ENCODE measurements around the gene SEPTIN11. TPM values are rescaled to one million over a fixed set of nuclear protein-coding genes. Genes with fewer than 3 reads are reported as not detected.

SEPTIN11 gene
- total and polyA plus RNA-seq, 7 donors, result 5.7 to 54.0 (median 33.2) TPM

DNA sequence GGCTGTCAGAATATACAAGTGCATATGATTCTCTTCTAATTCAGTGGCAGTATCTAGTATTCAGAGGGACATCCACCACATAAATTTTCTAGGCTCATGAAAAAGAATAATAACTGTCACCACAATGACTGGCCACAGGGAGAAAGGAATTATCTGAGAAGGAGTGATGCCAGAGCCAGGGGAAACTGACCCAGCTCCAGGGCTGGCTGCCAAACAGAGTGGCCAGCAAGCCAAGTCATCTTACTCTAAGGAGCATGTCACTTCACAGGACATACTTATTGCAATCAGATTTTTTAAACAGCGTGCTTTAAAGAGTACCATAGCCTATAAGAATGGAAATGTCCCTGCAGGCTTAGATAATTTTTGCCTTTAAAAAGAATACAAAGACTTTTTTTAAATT, 5.8 kb upstream of the SEPTIN11 start:
- Histone ChIP-seq H3K4me1 (peaks cover 24% of the 10 kb centered on the region), H3K36me3 (ENCODE audit: insufficient read depth in 1 of 2, low read depth in 1 of 2) (no peaks in the 10 kb centered on the region), H3K27ac (no peak overlapping the region), H3K27me3 (ENCODE audit: insufficient read depth in 3 of 3, low read length in 2 of 3) (no peaks in the 10 kb centered on the region), H3K4me3 (no peak overlapping the region), H3K9me3 (no peaks in the 10 kb centered on the region)
- ATAC-seq (peak; percentile 31 to 72 (median 56)), DNase-seq (peak; percentile 38 to 75)
- TF ChIP-seq, protein P1, sequence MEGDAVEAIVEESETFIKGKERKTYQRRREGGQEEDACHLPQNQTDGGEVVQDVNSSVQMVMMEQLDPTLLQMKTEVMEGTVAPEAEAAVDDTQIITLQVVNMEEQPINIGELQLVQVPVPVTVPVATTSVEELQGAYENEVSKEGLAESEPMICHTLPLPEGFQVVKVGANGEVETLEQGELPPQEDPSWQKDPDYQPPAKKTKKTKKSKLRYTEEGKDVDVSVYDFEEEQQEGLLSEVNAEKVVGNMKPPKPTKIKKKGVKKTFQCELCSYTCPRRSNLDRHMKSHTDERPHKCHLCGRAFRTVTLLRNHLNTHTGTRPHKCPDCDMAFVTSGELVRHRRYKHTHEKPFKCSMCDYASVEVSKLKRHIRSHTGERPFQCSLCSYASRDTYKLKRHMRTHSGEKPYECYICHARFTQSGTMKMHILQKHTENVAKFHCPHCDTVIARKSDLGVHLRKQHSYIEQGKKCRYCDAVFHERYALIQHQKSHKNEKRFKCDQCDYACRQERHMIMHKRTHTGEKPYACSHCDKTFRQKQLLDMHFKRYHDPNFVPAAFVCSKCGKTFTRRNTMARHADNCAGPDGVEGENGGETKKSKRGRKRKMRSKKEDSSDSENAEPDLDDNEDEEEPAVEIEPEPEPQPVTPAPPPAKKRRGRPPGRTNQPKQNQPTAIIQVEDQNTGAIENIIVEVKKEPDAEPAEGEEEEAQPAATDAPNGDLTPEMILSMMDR (IDR thresholded peaks at IDR 0.05), result no peak
- WGBS, 3 donors, result 27 to 33% (median 33%) methylated on average over 1 of the region's 1 CpG
- intact Hi-C loops (cut with DNase I), result loop anchor here in 1 of 2 donors (5.0 kb wide), 1 partner anchor 59 kb away; no protein-coding TSS in a partner anchor

DNA sequence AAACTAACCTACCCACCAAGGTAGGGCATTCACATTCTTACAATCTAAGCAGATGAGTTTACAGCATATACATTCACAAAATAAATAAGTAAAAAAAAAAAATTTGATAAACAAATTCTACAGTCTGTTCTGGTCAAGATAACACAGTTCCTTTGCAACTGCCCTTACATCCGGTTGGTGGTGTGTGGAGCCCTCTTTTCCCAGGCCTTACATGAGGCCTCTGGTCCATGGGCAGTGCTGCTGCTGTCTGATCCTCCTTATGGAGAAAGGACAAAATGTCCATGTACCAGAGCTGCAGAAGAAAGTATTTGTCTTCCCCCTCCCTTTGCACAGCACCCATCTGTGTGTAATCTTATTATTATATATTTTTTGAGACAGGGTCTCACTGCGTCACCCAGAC, 2.2 kb upstream of the SEPTIN11 start:
- Histone ChIP-seq H3K27me3 (ENCODE audit: insufficient read depth in 3 of 3, low read length in 2 of 3) (no peaks in the 10 kb centered on the region), H3K4me1 (peaks cover 24% of the 10 kb centered on the region), H3K9me3 (no peaks in the 10 kb centered on the region), H3K27ac (no peak overlapping the region), H3K4me3 (no peak overlapping the region), H3K36me3 (ENCODE audit: insufficient read depth in 1 of 2, low read depth in 1 of 2) (no peaks in the 10 kb centered on the region)
- ATAC-seq (no peak), DNase-seq (no peak)
- intact Hi-C loops (cut with DNase I), result no loop called here
- TF ChIP-seq, protein P1 (IDR thresholded peaks at IDR 0.05), result no peak
- 80 to 89% (median 83%) methylated on average over 2 of the region's 2 CpGs for WGBS, 3 donors

DNA sequence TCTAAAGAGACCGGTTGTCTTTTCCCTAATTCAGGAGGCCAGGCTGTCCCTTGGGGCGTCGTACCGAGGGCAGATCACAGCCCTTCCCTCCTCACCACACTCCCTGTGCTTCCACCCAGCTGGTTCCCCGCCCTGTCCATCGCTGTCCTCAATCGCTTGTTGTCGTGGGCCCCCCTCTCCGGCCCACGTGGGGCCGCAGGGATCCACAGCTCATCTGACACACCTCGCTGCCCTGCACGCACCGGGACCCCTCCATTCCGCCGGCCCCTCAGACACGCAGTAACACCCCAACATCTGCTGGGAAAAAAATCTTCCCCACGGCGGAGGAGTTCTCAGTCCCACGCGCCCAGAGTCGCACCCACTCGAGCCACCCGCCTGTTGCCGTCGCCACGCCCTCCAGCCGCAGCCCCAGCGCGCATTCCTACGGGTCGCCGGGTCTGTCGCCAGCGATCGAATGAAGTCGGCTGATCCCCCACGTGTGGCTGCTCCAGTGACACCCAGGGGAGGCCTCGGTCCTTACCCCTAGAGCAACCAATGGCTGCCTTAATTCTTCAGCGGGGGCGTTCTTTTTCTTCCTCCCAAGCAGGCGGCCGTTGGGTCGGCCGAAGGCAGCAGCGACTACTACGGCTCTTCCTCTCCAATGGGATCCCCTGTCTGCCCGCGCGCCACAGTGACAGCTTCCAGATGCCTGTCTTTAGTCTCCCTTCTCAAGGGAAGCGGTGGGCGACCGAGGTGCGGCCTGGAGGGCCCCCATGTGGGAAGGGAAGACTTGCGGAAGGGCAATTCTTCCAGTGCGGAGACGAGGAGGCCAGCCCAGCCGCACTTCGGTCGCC, 893 bp upstream of the SEPTIN11 start:
- no peaks in the 10 kb centered on the region for H3K36me3 ChIP-seq (ENCODE audit: insufficient read depth in 1 of 2, low read depth in 1 of 2)
- intact Hi-C loops (cut with DNase I), result loop anchor here in 1 of 2 donors (1.0 kb wide), 1 partner anchor 46 kb away; no protein-coding TSS in a partner anchor
- peak; percentile 71 to 79 (median 73) for ATAC-seq
- no peaks in the 10 kb centered on the region for H3K9me3 ChIP-seq
- H3K27me3 ChIP-seq (ENCODE audit: insufficient read depth in 3 of 3, low read length in 2 of 3), result no peaks in the 10 kb centered on the region
- peak overlapping the region; percentile 92 for H3K4me3 ChIP-seq
- TF ChIP-seq, protein P1 (IDR thresholded peaks at IDR 0.05), result no peak
- 2 to 3% (median 2%) methylated on average over 54 to 60 of the region's 60 CpGs for WGBS, 3 donors
- peak overlapping the region; percentile 97 for H3K27ac ChIP-seq
- peaks cover 18% of the 10 kb centered on the region for H3K4me1 ChIP-seq
- peak; percentile 77 to 89 for DNase-seq

DNA sequence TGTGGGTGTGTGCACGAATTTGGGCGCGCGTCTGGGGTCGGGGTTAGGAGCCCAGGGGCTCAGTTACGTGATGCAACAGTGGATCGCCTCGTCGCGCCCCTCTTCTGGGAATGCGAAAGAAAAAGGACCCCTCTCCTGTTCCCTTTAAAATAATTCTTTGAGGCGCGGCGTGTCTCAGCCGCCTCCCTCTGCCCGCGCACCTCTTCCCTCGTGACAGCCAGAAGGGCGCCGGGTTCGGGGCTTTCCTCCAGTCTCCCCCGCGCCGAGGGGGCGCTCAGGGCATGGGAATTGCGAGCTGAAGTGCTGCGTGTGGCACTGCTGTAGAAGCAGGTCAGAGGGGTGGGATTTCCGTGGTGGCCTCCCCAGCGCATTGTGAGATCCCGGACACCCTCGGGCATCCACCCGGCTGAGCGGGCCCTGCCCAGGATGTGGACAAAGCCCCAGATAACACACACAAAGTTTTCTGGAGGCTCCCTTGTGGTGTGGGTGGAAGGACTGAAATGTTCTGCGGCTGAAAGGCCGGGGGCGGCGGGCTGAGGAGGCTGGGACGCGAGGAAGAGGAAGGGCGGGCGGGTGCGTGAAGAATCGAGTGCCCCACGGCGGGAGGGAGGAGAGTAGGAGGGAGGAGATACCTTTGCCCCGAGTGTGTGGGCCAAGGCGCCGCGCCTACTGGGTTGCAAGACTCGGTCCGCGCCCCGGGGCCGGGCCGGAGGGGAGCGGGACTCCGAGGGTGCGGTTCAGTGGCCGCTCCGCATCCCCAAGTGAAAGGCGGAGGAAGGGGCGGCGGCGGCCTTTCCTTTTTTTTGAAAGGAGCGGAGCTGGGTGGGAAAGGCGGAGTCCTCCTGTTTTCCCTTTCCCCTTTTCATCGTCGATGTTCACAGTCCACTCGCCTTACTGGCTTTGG, 752 bp downstream of the SEPTIN11 start:
- no peaks in the 10 kb centered on the region for H3K36me3 ChIP-seq (ENCODE audit: insufficient read depth in 1 of 2, low read depth in 1 of 2)
- H3K9me3 ChIP-seq, result no peaks in the 10 kb centered on the region
- DNase-seq (peak; percentile 64 to 70), ATAC-seq (peak; percentile 15 to 24 (median 22))
- peaks cover 19% of the 10 kb centered on the region for H3K4me1 ChIP-seq
- intact Hi-C loops (cut with DNase I), result loop anchor here (5.0 to 10.0 kb wide), 3 partner anchors 42 to 207 kb away; partner anchors contain the start of gene CCNG2 (in 1 of the 2)
- H3K4me3 ChIP-seq, result peak overlapping the region; percentile 92
- 1 to 3% (median 1%) methylated on average over 50 to 69 of the region's 69 CpGs for WGBS, 3 donors
- H3K27ac ChIP-seq, result peak overlapping the region; percentile 97
- H3K27me3 ChIP-seq (ENCODE audit: insufficient read depth in 3 of 3, low read length in 2 of 3), result no peaks in the 10 kb centered on the region
- TF ChIP-seq, protein P1 (IDR thresholded peaks at IDR 0.05), result no peak
